Lower leg skin (tissue), 3 donors: ENCODE measurements around the gene DVL3.

ENCODE experiments used
- CTCF ChIP-seq, 3 donors: fragments of 450-650 bp; IDR thresholded peaks; one replicate each; pipeline ENCODE4 v1.5.1; 2016; ENCODE audit warnings: antibody characterized with exemption in 3 of 3, mild to moderate bottlenecking in 3 of 3, moderate library complexity in 2 of 3
- POLR2A ChIP-seq, 2 donors: fragments of 450-650 bp; IDR thresholded peaks; one replicate each; pipeline ENCODE4 v1.6.1; 2016 to 2017; ENCODE audit warnings: antibody characterized with exemption in 2 of 2, mild to moderate bottlenecking in 1 of 2, moderate library complexity in 1 of 2

GRCh38 chr3:184186902-184187207 is 31.7 kb downstream of the DVL3 start:
- TF ChIP-seq POLR2A (IDR thresholded peaks at IDR 0.05) = no peak
- TF ChIP-seq CTCF (IDR thresholded peaks at IDR 0.05) = no peak
